Mammary epithelial cell (primary cell): Measurements from ENCODE around the gene HES4.

Experiments
- EZH2 ChIP-seq: IDR thresholded peaks from 2 replicates; pipeline ENCODE4 v1.6.1; 2012; ENCODE audit warnings: low read length, inconsistent platforms, borderline replicate concordance
- TF ChIP-seq, protein P1 (sequence below), 2 donors: IDR thresholded peaks in 1 of 2; conservative IDR thresholded peaks in 1 of 2; 2 replicates each; pipeline ENCODE4 v1.5.1; 2011 to 2012; ENCODE audit warnings: inconsistent platforms in 2 of 2, low read length in 2 of 2, mild to moderate bottlenecking in 2 of 2, control low read depth in 1 of 2, low read depth in 1 of 2; ENCODE audit not compliant: insufficient read depth in 1 of 2; ENCODE audit errors: extremely low read depth in 1 of 2

DNA sequence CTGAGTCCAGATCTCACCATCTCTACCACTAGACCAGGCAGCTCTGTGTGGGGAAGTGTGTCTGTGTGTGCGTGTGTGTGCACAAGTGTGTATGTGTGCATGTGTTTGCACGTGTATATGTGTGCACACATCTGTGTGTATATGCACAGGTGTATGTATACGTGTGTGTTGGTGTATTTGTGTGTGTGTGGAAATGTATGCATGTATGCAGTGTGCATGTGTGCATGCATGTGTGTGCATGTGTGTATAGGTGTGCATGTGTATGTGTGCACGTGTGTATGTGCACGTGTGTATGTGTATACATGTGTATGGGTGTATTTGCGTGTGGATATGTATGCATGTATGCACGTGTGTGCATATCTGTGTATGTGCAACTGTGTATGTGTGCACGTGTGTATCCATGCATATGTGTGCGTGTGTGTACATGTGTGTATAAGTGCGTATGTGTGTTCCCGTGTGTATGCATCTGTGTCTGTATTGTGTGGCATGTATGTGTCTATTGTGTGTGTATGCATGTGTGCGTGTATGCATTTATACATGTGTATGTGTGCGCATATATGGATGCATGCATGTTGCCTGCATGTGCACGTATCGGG, 30.5 kb downstream of the HES4 start:
- TF ChIP-seq, protein P1, sequence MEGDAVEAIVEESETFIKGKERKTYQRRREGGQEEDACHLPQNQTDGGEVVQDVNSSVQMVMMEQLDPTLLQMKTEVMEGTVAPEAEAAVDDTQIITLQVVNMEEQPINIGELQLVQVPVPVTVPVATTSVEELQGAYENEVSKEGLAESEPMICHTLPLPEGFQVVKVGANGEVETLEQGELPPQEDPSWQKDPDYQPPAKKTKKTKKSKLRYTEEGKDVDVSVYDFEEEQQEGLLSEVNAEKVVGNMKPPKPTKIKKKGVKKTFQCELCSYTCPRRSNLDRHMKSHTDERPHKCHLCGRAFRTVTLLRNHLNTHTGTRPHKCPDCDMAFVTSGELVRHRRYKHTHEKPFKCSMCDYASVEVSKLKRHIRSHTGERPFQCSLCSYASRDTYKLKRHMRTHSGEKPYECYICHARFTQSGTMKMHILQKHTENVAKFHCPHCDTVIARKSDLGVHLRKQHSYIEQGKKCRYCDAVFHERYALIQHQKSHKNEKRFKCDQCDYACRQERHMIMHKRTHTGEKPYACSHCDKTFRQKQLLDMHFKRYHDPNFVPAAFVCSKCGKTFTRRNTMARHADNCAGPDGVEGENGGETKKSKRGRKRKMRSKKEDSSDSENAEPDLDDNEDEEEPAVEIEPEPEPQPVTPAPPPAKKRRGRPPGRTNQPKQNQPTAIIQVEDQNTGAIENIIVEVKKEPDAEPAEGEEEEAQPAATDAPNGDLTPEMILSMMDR (conservative IDR thresholded peaks at IDR 0.05 in 1 of 2, IDR thresholded peaks at IDR 0.05 in 1 of 2; ENCODE audit: extremely low read depth in 1 of 2, insufficient read depth in 1 of 2, low read depth in 1 of 2, low read length in 2 of 2) = no peak
- peak; percentile 55 for TF ChIP-seq EZH2
